GM19397 (cell line): Measurements from ENCODE around the gene RNF227.
"Not testable (repeated sequence)": the region's sequence is repeated elsewhere in the genome, so short reads cannot be mapped to it uniquely, and the experiment has no call there.

Experiments
- ATAC-seq: cut with Tn5 transposase; IDR thresholded peaks from one replicate; pipeline ENCODE4 v1.9.1; 2021; ENCODE audit warnings: mild to moderate bottlenecking, moderate library complexity; ENCODE audit not compliant: unreplicated experiment

The RNF227 gene

GRCh38 chr17:7864995-7865650 lies 51.0 kb downstream of the RNF227 start:
- ATAC-seq, result no peak

GRCh38 chr17:7864384-7864783 lies 51.7 kb downstream of the RNF227 start:
- not testable (repeated sequence) for ATAC-seq
